Measurements from ENCODE around the gene ZKSCAN8.

Gene ZKSCAN8

DNA sequence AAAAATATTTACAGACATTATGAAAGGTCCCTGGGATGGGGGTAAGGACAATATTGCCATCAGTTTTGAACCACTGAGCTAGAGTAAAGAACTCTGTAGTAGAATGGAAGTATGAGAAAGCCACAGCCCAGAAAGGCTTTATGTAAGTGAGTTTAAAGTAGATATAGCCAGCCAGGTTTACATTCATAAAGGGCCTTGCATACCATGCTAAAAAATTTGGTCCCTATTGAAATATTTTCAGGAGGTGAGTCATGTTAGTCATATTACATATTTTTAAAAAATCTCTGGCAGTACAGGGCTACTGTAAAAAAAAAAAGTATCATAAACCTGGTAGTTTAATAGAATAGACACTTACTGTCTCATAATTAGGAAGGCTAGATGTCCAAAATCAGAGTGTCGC lies 3.5 kb downstream of the ZKSCAN8 start:
- ChIA-PET POLR2A (no interaction called here), CTCF (no interaction called here)
- TF ChIP-seq, protein P1, sequence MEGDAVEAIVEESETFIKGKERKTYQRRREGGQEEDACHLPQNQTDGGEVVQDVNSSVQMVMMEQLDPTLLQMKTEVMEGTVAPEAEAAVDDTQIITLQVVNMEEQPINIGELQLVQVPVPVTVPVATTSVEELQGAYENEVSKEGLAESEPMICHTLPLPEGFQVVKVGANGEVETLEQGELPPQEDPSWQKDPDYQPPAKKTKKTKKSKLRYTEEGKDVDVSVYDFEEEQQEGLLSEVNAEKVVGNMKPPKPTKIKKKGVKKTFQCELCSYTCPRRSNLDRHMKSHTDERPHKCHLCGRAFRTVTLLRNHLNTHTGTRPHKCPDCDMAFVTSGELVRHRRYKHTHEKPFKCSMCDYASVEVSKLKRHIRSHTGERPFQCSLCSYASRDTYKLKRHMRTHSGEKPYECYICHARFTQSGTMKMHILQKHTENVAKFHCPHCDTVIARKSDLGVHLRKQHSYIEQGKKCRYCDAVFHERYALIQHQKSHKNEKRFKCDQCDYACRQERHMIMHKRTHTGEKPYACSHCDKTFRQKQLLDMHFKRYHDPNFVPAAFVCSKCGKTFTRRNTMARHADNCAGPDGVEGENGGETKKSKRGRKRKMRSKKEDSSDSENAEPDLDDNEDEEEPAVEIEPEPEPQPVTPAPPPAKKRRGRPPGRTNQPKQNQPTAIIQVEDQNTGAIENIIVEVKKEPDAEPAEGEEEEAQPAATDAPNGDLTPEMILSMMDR (IDR thresholded peaks at IDR 0.05; ENCODE audit: insufficient read depth, low read length, missing control alignments), result no peak
- no peak overlapping the region for H3K4me3 ChIP-seq (ENCODE audit: low read depth, low read length)
- no peak for DNase-seq (ENCODE audit: low read depth, low spot score)

DNA sequence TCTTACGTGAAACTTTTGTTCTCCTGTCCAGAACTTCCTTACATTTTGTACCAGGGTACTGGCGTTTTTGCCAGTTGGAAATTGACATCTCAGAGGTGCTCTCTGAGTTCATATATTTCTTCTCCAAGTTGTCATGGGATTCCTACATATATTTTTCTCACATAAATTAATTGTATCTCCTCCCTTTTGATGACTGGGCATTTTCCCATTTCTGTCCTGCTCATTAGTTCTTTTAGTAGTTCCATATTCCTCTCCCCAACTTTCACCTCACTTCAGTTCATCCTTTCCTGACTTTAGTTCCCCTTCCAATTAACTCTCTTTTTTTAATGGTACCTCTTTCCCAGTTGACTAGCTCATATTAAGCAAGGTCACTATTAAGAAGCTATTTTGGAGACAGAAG lies 10.8 kb downstream of the ZKSCAN8 start:
- DNase-seq (ENCODE audit: low read depth, low spot score), result no peak
- no peak overlapping the region for H3K4me3 ChIP-seq (ENCODE audit: low read depth, low read length)
- ChIA-PET POLR2A (no interaction called here), CTCF (interaction anchor here (1.3 kb wide), 1 partner anchor 115 kb away, joined by 4 read pairs; the partner anchor contains the start of gene ZSCAN26)
- TF ChIP-seq, protein P1 (IDR thresholded peaks at IDR 0.05; ENCODE audit: insufficient read depth, low read length, missing control alignments), result no peak

DNA sequence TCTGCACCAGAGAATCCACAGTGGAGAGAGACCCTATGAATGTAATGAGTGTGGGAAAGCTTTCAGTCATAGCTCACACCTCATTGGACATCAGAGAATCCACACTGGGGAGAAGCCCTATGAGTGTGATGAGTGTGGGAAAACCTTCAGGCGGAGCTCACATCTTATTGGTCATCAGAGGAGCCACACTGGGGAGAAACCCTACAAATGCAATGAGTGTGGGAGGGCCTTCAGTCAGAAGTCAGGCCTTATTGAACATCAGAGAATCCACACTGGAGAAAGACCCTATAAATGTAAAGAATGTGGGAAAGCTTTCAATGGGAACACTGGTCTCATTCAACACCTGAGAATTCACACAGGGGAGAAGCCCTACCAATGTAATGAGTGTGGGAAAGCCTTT lies 11.9 kb downstream of the ZKSCAN8 start:
- no peak overlapping the region for H3K4me3 ChIP-seq (ENCODE audit: low read depth, low read length)
- TF ChIP-seq, protein P1 (IDR thresholded peaks at IDR 0.05; ENCODE audit: insufficient read depth, low read length, missing control alignments), result no peak
- ChIA-PET POLR2A (no interaction called here), CTCF (interaction anchor here (1.3 kb wide), 1 partner anchor 114 kb away, joined by 4 read pairs; the partner anchor contains the start of gene ZSCAN26)
- DNase-seq (ENCODE audit: low read depth, low spot score), result no peak

DNA sequence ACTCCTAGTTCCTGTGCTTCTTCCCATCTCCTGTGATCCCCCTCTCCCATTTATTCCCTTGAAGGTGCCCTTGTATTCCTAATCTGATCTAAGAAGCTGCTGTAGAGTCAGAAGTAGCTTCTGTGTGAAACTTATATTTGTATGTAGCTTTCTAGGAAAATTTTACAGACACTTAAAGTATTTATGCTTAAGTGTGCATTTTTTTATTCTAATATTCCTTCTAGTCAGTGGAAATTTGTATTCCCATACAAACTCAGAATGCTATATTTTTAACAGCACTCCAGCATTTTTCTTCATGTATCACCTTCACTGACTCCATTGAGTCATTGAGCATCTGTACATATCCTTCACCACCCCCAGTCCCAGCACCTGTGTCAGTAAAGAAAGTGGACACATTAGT lies 12.7 kb downstream of the ZKSCAN8 start:
- CTCF ChIA-PET, result no interaction called here
- POLR2A ChIA-PET, result interaction anchor here (0.6 kb wide), 1 partner anchor 181 kb away, joined by 3 read pairs; no protein-coding TSS in a partner anchor
- H3K4me3 ChIP-seq (ENCODE audit: low read depth, low read length), result no peak overlapping the region
- DNase-seq (ENCODE audit: low read depth, low spot score), result no peak
- TF ChIP-seq, protein P1 (IDR thresholded peaks at IDR 0.05; ENCODE audit: insufficient read depth, low read length, missing control alignments), result no peak

DNA sequence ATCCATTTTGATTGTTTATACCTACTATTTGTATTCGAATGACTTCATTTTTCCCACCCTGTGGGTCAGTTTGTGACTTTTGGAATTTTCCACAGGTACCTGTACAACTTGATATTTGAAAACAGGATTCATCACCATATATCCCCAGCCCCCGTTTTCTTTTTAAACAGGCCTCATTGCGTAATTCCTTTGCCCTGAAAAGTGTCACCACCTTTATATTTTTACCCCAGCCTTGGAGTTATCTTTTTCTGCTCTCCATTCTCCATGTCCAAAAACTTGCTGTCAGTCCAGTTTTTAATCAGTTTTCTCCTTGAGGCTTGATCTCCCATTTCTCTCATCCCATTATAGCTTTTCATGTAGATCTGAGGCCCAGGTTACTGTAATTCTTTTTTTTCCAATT lies 16.6 kb downstream of the ZKSCAN8 start:
- TF ChIP-seq, protein P1 (IDR thresholded peaks at IDR 0.05; ENCODE audit: insufficient read depth, low read length, missing control alignments), result no peak
- POLR2A ChIA-PET, result no interaction called here
- CTCF ChIA-PET, result interaction anchor here (1.3 kb wide), 1 partner anchor 17 kb away, joined by 6 read pairs; the partner anchor contains the start of gene ZKSCAN8

DNA sequence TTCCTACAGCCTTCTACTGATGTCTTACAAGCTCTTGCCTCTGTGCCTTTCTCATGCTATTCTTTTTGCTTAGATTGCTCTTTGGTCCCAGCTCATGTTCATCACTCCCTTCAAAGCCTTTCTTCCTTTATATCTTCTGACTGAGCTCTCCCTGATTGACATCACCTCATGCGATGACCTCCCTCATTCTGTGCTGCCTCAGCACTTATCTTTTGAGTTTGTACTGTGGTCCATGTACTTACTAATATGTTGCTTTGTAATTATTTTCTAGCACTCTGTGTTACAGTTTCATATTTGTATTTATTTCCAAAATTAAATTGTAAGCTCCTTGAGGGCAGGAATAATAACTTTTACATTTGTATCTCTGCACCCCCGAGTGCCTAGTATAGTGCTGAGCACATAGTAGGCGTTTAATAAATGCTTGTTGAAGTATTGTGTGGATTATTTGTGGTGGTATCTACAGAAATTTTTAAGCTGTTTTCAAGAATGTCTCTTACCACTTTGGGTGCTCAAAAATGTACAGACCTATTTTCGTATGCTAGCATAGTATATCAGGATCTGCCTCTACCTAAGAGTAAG lies 17.4 kb downstream of the ZKSCAN8 start:
- ChIA-PET CTCF (interaction anchor here (0.8 to 1.3 kb wide), 2 partner anchors 18 to 196 kb away, joined by 3 to 6 read pairs; partner anchors contain the start of gene ZKSCAN8), POLR2A (no interaction called here)
- TF ChIP-seq, protein P1 (IDR thresholded peaks at IDR 0.05; ENCODE audit: insufficient read depth, low read length, missing control alignments), result no peak

More for the DNA sequence above, 16.6 kb downstream of the ZKSCAN8 start:
- H3K4me3 ChIP-seq (ENCODE audit: low read depth, low read length), result no peak overlapping the region
- DNase-seq (ENCODE audit: low read depth, low spot score), result no peak

More for the DNA sequence above, 17.4 kb downstream of the ZKSCAN8 start:
- H3K4me3 ChIP-seq (ENCODE audit: low read depth, low read length), result no peak overlapping the region
- no peak for DNase-seq (ENCODE audit: low read depth, low spot score)
